AG04450 (cell line): Measurements from ENCODE around the gene CHRM2. TPM values are rescaled to one million over a fixed set of nuclear protein-coding genes. Genes with fewer than 3 reads are reported as not detected.

Experiments
- CTCF ChIA-PET: fragments of 300-600, 350-600 bp; formaldehyde crosslinking; extraction: SDS; loops from one replicate; lab custom pipeline; 2022; ENCODE audit warnings: antibody characterized with exemption, inconsistent platforms; lab: Charles Lee
- POLR2A ChIA-PET: fragments of 350-600 bp; formaldehyde crosslinking; extraction: SDS; loops from one replicate; lab custom pipeline; 2021; ENCODE audit warnings: antibody characterized with exemption, inconsistent platforms; lab: Yijun Ruan, JAX
- DNase-seq: peaks from one replicate; pipeline ENCODE4 v3.0.0-alpha.2; 2011; ENCODE audit warnings: low read depth, low spot score
- H3K27ac ChIP-seq: one replicate; pipeline ENCODE4 v1.5.1; 2012; ENCODE audit warnings: low read depth, low read length, control low read depth
- H3K27me3 ChIP-seq: one replicate; pipeline ENCODE4 v1.6.0; 2012; ENCODE audit warnings: low read length; ENCODE audit not compliant: control insufficient read depth, insufficient read depth
- H3K4me3 ChIP-seq: 2 replicates; pipeline ENCODE4 v1.5.1; 2011; ENCODE audit warnings: mild to moderate bottlenecking, low read depth, low read length, control low read depth
- H3K9me3 ChIP-seq: 2 replicates; pipeline ENCODE4 v1.5.1; 2012; ENCODE audit warnings: low read length; ENCODE audit not compliant: control insufficient read depth, insufficient read depth
- CTCF ChIP-seq: IDR thresholded peaks from 2 replicates; pipeline ENCODE4 v1.5.1; 2011; ENCODE audit warnings: low read depth, low read length, control low read depth, inconsistent platforms
- polyA plus RNA-seq: library from polyadenylated mRNA; depleted of rRNA; stranded (reverse); fragments of >200 nt; gene quantifications from 2 replicates; pipeline ENCODE4 v1.2.3, GENCODE V29; 2011

CHRM2 gene
- polyA plus RNA-seq, 1 experiment = 85.6 TPM

DNA sequence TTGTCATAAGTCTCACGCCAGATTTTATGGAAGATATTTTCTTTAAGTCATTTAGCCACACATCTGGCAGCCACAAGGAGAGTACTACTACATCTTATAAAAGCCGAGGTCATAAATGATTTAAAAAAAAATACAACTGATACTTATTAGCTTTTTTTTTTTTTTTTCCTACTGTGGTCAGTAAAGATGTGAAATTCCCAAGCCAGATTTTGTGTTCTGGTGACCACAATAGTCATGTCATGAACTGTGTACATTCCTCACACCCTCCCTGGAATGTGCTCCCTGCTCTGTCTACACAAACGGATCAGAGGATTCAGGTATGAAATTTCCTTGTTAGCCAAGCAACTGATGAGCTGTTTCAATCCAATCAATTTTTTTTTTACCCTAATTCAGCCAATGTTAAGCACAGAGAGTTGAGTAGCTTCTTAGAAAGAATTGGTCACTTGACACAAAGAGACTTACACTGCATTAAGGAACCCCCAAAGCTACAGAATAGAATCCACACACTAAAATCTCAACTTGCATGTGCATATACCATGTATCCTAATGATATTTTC, 54.7 kb downstream of the CHRM2 start:
- POLR2A ChIA-PET = interaction anchor here (0.6 to 0.7 kb wide), 4 partner anchors 19 to 1149 kb away, joined by 3 to 4 read pairs (median 3); partner anchors contain the start of gene CHRM2
- CTCF ChIA-PET = interaction anchor here (0.6 kb wide), 2 partner anchors 235 to 287 kb away, joined by 3 to 5 read pairs; no protein-coding TSS in a partner anchor
- Histone ChIP-seq H3K4me3 (no peak overlapping the region), H3K9me3 (no peaks in the 10 kb centered on the region), H3K27me3 (no peaks in the 10 kb centered on the region), H3K27ac (no peak overlapping the region)
- DNase-seq = peak; percentile 33
- no peak for TF ChIP-seq CTCF

DNA sequence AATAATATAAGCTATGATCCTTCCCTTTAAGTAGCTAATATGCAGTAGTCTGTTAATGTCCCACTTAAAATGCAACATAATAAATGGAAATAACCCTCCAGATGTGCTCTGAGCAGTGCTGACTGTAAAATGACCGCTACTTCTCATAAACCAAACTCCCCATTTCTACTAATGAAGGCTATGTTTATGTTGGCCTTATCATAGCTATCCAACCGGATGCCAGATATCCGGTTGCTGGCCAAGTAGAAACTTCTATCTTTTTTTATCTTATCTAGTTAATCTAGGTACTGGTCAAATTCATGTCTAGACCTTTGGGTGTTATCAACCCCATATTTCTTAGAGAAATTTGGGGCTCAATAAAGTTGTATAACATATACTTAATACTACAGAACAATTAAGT, 56.6 kb downstream of the CHRM2 start:
- DNase-seq = no peak
- ChIA-PET POLR2A (no interaction called here), CTCF (interaction anchor here (1.6 kb wide), 1 partner anchor 530 kb away, joined by 3 read pairs; no protein-coding TSS in a partner anchor)
- Histone ChIP-seq H3K9me3 (no peaks in the 10 kb centered on the region), H3K4me3 (no peak overlapping the region), H3K27me3 (no peaks in the 10 kb centered on the region), H3K27ac (no peak overlapping the region)
- no peak for TF ChIP-seq CTCF

DNA sequence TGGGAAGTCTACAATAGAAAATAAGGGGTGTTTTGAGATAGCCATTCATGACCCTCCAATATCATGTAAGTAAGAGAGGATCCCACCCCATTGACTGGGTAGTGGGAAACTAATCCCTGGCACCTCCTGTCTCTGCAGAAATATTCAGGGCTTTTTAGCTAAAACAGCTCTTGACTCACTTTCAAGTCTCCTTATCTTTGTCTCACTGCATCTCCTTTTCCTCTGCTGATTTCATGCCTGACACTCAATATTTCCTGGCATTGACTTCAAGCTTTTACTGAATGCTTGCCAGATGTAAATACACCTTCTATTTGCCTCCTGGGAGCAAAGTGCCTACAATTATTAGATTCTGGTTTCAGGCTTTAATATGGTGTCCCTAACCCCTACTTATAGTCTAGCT, 57.1 kb downstream of the CHRM2 start:
- Histone ChIP-seq H3K4me3 (no peak overlapping the region), H3K27ac (no peak overlapping the region), H3K27me3 (no peaks in the 10 kb centered on the region), H3K9me3 (no peaks in the 10 kb centered on the region)
- ChIA-PET POLR2A (no interaction called here), CTCF (interaction anchor here (1.1 to 1.6 kb wide), 2 partner anchors 51 to 529 kb away, joined by 3 read pairs; no protein-coding TSS in a partner anchor)
- no peak for DNase-seq
- TF ChIP-seq CTCF = no peak

- Histone ChIP-seq H3K9me3 (no peaks in the 10 kb centered on the region), H3K27ac (no peak overlapping the region), H3K27me3 (no peaks in the 10 kb centered on the region), H3K4me3 (no peak overlapping the region)
- no peak for TF ChIP-seq CTCF
- POLR2A ChIA-PET = no interaction called here
- DNase-seq = no peak
- CTCF ChIA-PET = no interaction called here
Observed at GRCh38 chr7:136931169-136931867, 62.9 kb downstream of the CHRM2 start.

DNA sequence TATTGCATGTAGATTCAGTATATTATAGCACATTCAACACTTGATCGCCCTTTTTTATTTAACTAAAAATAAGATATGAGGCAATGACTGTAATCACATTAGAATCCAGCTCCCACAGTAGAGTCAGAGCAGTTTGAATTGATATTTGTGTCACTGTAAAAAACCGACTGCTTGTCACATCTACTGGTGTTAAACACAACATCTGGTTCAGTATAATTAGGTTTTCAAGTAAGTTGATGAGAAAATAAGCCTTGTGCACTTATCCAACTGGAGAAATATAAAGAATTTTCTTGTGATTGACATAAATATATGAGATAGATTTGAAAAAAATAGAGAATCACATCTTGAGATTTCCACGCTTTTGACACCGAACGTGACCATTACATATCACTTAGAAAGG, 69.0 kb downstream of the CHRM2 start:
- no peaks in the 10 kb centered on the region for H3K9me3 ChIP-seq
- ChIA-PET POLR2A (no interaction called here), CTCF (no interaction called here)
- no peak overlapping the region for H3K4me3 ChIP-seq
- no peaks in the 10 kb centered on the region for H3K27me3 ChIP-seq
- no peak for DNase-seq
- TF ChIP-seq CTCF = no peak
- H3K27ac ChIP-seq = no peak overlapping the region
